ENCODE results near the gene SELENOO.
"Not testable (repeated sequence)": the region's sequence is repeated elsewhere in the genome, so short reads cannot be mapped to it uniquely, and the experiment has no call there.

Gene SELENOO

DNA sequence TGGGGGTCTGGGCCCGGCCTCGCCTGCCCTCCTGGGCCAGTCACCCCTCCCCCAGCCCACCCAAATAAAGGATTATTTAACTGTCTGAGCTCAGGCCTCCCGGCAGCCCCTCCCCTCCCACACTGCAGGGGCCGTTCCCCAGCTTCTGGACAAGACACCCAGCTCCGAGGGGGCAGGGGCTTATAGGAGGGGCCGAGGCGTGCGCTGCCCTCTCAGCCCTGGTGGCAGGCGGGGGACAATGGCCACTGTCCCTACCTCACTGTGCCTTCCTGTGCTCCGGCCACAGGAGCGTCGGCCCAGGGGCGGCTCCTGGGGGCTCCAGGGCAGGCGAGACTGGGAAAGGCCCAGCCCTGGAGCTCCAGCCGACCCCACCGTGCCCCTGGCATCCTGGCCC is 2.2 kb upstream of the SELENOO start:
- no peak for DNase-seq (ENCODE audit: low read depth in 2 of 2)

DNA sequence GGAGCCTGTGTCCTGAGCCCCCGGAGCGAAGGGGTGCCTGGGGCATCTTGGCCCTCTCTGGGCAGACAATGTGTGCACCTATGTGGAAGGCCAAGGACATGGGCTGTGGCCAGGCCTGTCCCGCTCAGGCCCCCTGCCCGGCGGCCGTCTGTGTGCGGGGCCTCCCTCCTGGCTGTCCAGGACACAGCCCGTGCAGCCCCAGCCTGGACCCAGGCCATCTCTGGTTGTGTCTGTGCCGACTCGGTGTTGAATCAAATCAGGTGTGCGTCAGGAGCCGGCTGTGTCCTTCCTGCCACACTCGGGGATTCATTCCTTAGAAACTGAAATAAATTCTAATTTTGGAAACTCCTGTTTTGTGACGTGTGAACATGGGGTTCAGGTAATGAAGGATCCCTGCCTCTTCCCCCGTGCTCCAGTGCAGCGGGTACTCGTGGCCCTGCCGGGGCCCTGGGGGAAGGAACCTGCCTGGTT is 1.5 kb upstream of the SELENOO start:
- DNase-seq (ENCODE audit: low read depth in 2 of 2): no peak

DNA sequence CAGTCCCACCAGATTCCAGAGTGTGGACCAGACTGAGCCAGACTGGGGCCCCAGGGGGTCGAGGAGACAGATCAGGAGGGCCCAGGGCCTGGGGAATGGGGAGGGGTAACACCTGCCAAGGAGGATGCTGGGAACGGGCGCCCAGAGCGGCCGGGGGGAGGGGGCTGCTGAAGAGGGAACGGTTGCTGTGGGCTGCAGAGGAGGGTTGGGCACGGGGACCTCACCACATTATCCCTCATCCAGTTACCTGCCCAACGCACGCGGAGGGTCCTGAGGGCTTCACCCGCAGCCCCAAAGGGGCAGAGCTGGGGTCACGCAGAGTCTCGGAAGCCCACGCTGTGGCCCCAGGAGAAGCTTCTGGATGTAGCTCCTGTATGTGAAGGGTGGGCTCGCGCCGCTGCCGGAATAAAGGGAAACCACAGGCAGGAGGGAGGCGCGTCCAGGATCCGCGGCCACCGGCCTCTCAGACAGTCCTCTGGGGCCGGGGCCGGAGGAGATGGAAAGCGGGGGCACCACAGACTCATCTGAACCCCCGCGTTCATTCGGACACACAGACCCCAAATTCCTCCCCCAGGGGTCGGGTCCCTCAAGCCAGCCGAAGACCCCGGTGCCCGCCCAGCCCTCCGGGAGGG is 866 bp upstream of the SELENOO start:
- DNase-seq (ENCODE audit: low read depth in 2 of 2): no peak

DNA sequence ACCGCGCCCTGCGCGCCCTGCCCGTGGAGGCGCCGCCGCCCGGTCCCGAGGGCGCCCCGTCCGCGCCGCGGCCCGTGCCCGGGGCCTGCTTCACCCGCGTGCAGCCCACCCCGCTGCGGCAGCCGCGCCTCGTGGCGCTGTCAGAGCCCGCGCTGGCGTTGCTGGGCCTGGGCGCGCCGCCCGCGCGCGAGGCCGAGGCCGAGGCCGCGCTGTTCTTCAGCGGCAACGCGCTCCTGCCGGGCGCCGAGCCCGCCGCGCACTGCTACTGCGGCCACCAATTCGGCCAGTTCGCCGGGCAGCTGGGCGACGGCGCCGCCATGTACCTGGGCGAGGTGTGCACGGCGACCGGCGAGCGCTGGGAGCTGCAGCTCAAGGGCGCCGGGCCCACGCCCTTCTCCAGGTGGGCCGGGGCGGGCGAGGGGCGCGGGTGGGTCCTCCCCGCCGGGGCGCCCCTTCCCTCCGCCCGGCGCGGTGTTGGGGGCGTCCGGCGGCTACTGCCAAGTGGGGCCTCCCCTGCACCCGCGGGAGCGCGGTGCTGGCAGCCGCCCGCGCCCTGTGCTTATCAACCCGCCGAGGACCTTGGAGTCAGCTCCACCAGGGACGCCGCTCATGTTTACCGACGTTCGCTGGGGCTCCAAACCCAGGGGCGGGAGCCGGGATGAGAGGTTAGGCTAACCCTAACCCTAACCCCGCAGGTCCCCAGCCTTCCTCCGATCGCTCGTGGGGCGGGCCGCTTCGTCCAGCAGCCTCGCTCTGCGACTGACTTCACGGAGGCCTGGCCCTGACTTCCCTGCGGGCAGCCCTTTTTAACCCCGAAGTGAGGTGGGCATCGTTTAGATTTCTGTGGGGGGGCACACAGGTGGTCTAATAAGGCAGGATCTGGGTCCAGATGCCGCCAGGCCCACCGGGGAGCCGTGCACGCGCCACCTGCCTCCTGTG is 649 bp downstream of the SELENOO start:
- DNase-seq (ENCODE audit: low read depth in 2 of 2): no peak

DNA sequence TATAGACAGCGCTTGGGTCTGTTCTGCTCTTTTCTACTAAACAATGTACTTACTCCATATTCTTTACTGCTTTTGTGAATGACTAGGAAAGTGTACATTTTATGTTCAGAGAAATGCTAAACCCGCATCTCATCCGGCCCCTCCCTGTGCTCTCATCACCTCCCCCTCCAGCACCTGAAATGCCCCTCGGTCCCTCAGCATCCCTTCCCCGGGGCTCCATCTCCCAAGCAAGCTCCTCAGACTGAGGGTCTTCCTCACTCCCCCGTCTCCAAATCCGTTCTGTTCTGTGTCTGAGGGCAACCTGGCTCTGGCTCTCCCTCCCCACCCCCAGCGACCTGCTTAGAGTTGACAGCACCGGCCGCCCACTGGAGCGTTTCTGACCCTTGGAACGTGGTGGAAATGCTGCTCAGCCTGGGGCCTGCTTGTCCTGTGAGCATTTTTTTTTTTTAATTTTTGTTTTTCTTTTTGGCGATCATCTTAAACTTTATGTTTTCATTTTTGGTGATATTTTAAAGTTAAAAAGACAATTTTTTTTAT is 1.4 kb downstream of the SELENOO start:
- DNase-seq (ENCODE audit: low read depth in 2 of 2): no peak

DNA sequence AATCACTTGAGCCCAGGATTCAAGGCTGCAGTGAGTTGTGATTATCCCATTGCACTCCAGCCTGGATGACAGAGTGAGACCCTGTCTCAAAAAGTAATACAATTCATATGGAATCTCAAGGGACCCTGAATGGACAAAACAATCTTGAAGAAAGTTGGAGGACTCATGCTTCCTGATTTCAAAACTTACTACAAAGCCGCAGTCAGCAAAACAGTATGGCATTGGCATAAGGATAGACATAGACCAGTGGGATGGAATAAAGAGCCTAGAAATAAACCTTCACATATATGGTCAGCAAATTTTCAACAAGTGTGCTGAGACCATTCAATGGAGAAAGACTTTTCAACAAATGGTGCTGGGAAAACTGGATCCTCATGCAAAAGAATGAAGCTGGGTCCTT is 2.5 kb downstream of the SELENOO start:
- DNase-seq (ENCODE audit: low read depth in 2 of 2): no peak

- DNase-seq (ENCODE audit: low read depth in 2 of 2): no peak
These were observed 3.8 kb downstream of the SELENOO start for GRCh38 chr22:50204571-50204970.

DNA sequence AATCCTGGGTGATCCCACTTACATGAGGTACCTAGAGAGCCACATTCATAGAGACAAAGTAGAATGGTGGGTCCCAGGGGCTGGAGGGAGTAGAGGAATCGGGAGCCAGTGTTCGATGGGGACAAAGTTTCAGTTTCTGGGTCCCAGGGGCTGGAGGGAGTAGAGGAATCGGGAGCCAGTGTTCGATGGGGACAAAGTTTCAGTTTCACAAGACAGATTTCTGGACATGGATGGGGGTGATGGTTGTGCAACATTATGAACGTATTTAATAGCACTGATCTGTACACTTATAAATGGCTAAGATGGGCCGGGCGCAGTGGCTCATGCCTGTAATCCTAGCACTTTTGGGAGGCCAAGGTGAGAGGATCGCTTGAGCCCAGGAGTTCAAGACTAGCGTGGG is 4.2 kb downstream of the SELENOO start:
- not testable (repeated sequence) for DNase-seq (ENCODE audit: low read depth in 2 of 2)

DNA sequence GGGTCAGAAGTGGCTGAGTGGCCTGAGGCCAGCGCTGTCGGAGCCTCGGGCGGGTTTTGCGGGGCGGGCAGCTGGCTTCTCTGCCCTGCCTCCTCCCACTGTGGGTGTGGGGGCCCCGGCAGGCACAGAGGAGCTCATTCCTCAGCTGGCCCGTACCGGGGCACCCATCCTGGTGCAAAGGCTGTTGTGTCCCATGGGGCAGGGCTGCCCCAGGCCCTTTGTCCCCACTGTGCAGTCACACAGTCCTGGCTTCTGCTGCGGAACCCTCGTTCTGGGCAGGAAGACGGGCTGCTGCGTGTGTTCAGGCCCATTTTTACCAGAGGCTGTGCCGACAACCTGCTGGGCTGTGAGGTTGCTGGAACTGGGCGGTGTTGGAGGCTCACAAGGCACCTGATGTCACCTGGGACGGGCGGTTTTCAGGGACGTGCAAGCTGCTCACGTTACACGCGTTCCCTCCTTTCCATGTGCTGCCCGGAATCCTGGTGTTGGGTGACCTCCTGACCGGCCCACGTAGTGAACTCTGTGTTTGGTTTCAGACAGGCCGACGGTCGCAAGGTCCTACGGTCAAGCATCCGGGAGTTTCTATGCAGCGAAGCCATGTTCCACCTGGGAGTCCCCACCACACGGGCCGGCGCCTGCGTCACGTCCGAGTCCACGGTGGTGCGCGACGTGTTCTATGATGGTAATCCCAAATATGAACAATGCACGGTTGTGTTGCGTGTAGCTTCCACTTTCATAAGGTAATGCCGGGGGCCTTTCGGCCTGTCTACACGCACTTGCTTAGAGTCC is 5.2 kb downstream of the SELENOO start:
- no peak for DNase-seq (ENCODE audit: low read depth in 2 of 2)

- DNase-seq (ENCODE audit: low read depth in 2 of 2): no peak
These were observed 5.8 kb downstream of the SELENOO start for GRCh38 chr22:50206599-50206998.

DNA sequence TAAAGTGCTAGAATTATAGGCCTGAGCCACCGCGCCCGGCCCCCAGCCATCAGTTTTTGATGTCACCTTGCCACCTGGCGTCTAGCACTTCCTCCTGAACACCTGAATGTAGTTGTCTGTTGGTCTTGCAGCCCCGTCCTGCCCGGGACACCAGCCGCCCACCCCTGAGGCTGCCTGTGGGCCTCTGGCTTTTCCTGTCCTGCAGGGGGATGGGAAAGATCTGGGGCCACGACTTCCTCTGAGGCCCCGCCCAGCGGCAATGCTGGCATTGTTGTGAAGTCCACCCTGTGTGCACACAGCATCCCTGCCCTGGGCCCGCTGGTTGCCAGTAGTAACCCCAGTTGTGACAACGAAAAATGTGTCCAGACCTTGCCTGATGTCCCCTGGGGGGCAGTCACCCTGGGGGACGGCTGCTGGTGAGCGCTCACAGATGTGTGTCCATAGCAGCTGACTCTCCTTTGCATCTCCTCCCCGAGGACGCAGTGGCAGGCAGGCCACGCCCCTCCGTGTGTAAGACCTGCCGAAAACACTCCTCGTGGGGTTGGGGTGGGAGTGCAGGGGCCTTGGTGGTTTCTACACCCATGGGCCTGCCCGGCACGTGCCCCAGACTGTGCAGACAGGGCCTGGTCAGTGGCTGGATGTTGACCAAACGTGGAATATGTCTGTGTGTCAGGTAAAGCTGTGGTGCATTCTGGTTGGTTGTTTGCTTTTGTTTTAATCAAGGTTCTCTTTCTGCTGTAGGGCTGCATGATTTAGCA is 6.8 kb downstream of the SELENOO start:
- no peak for DNase-seq (ENCODE audit: low read depth in 2 of 2)

DNA sequence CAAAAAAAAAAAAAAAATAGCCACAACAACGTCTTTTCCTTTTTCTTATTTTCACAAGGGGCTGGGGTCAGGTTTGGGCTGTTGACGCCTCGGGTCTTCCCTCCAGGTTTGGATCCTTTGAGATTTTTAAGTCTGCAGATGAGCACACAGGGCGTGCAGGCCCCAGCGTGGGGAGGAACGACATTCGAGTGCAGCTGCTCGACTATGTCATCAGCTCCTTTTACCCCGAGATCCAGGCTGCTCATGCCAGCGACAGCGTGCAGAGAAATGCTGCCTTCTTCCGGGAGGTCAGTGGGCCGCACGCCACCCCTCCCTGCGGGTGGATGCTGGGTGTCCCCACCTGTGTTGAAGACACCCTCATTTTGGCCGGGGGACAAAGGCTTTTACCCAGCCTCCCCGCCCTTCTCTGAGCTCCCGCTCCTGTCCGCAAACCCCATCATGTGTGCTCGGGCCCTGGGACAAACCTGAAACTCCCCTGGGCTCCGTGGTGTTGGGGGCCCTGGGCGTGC is 7.7 kb downstream of the SELENOO start:
- no peak for DNase-seq (ENCODE audit: low read depth in 2 of 2)

- no peak for DNase-seq (ENCODE audit: low read depth in 2 of 2)
These were observed 8.4 kb downstream of the SELENOO start for GRCh38 chr22:50208939-50209892.

DNA sequence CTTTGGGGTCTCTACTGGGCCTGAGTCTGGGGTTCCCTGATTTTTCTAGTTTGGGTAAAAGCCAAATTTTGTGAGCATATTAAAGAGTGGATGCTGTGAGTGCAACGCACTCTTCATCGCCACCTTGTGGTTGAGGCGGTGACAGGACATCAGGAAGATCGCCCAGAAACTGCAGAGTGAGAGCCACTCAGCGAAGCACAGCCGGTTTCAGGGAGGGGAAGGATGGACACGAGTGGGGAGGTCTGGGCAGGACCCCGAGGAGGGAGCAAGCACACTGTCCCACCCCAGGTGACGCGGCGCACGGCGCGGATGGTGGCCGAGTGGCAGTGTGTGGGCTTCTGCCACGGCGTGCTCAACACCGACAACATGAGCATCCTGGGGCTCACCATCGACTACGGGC is 9.1 kb downstream of the SELENOO start:
- peak in 1 of 2 donors; percentile 46 for DNase-seq (ENCODE audit: low read depth in 2 of 2)

DNA sequence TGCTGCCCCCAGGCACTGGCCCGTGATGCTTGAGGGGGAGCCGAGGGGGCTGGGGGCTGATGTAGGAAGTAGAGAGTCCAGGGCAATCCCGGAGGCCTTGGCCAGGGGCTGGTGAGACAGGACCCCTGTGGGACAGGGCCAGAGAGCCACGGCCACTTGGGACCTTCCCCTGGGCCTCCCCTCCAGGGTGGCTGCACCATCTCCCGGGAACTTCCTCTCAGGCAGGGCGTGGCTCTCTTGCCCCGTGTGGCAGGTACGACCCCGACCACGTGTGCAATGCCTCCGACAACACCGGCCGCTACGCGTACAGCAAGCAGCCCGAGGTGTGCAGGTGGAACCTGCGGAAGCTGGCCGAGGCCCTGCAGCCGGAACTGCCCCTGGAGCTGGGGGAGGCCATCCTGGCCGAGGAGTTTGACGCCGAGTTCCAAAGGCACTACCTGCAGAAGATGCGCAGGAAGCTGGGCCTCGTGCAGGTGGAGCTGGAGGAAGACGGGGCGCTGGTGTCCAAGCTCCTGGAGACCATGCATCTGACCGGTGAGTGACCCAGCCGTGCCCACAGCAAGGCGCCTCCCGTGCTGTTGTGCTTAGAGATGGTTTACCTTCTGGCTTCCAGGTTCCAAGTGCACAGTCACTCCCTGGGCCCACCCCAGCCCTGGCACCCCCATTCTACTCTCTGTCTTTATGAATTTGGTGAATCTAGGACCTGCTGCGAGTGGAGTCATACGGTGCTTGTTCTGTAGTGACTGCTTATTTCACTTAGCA is 9.7 kb downstream of the SELENOO start:
- no peak for DNase-seq (ENCODE audit: low read depth in 2 of 2)

GRCh38 chr22:50211147-50211546 is 10.3 kb downstream of the SELENOO start:
- no peak for DNase-seq (ENCODE audit: low read depth in 2 of 2)

GRCh38 chr22:50213263-50213662 is 12.5 kb downstream of the SELENOO start:
- DNase-seq (ENCODE audit: low read depth in 2 of 2): no peak

DNA sequence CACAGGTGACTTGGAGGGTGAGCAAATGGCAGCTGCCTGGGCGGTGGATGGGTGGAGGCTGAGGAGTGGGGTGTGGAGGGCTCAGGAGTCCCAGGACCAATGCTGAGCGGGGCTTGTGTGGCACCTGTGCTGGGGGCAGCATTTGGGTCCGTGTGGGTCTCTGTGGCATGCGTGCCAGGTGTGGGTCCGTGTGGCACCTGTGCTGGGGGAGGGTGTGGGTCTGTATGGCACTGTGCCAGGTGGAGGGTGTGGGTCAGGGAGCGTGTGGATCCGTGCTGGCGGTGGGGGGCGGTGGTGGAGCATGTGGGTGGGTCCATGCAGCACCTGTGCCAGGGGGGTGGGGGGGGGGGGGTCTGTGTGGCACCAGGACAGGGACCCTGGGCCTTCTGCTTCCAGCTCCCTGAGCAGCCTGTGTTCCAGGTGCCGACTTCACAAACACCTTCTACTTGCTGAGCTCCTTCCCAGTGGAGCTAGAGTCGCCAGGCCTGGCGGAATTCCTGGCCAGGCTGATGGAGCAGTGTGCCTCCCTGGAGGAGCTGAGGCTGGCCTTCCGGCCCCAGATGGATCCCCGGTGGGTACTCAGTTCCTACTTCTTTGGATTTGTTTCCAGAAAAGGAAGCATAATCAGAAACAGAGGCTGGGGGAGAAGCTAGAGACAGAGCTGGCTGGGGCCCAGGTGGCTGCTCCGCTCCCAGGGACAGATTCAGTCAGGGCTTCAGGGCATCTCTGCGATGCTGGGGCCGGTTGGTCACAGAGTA is 14.7 kb downstream of the SELENOO start:
- no peak for DNase-seq (ENCODE audit: low read depth in 2 of 2)
